Mononuclear cell (primary cell): ENCODE measurements around the gene BTG3. TPM values are rescaled to one million over a fixed set of nuclear protein-coding genes. Genes with fewer than 3 reads are reported as not detected.

Experiments
- H3K27me3 ChIP-seq: 2 replicates; pipeline ENCODE4 v1.6.0; 2011; ENCODE audit warnings: low read length, control low read depth; ENCODE audit not compliant: insufficient read depth
- H3K4me1 ChIP-seq: 2 replicates; pipeline ENCODE4 v1.5.1; 2011; ENCODE audit warnings: mild to moderate bottlenecking, low read length, control low read depth; ENCODE audit not compliant: insufficient read depth
- H3K4me3 ChIP-seq: 2 replicates; pipeline ENCODE4 v1.5.1; 2011; ENCODE audit warnings: mild to moderate bottlenecking, low read length, moderate library complexity
- H3K9me3 ChIP-seq: 2 replicates; pipeline ENCODE4 v1.5.1; 2011; ENCODE audit warnings: low read depth, mild to moderate bottlenecking, control low read depth, low read length
- total RNA-seq: library from RNA; depleted of rRNA; stranded (reverse); fragments of >200 nt; gene quantifications from one replicate; pipeline ENCODE4 v1.2.3, GENCODE V29; 2012

BTG3 gene
- total RNA-seq, 1 donor: 68.6 TPM

GRCh38 chr21:17570786-17571185 lies 41.9 kb downstream of the BTG3 start:
- Histone ChIP-seq H3K4me1 (no peaks in the 10 kb centered on the region), H3K4me3 (no peak overlapping the region), H3K27me3 (no peaks in the 10 kb centered on the region), H3K9me3 (no peaks in the 10 kb centered on the region)

DNA sequence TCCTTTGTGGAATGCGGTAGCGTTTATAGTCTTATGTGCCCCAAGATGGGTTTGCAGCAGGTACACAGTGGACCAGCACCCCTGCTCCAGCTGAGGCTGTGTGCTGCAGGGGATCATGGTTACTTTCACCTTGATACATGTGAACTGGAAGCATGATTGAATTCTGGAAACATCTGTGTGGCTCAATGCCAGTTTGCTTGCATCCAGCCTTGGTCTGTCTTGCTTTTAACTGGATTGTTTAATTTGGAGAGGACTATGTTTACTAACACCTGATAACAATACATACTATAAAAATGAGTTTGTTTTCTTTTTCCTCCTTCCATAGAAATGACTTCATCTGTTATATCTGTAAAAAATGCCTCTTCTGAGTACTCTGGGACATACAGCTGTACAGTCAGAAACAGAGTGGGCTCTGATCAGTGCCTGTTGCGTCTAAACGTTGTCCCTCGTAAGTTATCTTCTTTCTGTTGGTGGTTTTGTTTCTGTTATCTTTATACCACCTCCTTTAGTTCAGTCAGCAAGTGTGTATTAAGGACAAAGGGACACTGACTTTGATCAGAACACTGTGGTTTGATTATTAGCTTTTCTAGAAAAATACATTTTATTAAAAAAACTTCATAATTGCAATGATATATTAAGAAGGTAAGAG lies 52.2 kb downstream of the BTG3 start:
- Histone ChIP-seq H3K4me1 (no peaks in the 10 kb centered on the region), H3K9me3 (no peaks in the 10 kb centered on the region), H3K4me3 (no peak overlapping the region), H3K27me3 (no peaks in the 10 kb centered on the region)

- Histone ChIP-seq H3K27me3 (no peaks in the 10 kb centered on the region), H3K4me1 (no peaks in the 10 kb centered on the region), H3K4me3 (no peak overlapping the region), H3K9me3 (no peaks in the 10 kb centered on the region)
Observed at GRCh38 chr21:17554679-17555465, 57.8 kb downstream of the BTG3 start.

- Histone ChIP-seq H3K4me1 (no peaks in the 10 kb centered on the region), H3K4me3 (no peak overlapping the region), H3K9me3 (no peaks in the 10 kb centered on the region), H3K27me3 (no peaks in the 10 kb centered on the region)
Observed at GRCh38 chr21:17554120-17554519, 58.6 kb downstream of the BTG3 start.

DNA sequence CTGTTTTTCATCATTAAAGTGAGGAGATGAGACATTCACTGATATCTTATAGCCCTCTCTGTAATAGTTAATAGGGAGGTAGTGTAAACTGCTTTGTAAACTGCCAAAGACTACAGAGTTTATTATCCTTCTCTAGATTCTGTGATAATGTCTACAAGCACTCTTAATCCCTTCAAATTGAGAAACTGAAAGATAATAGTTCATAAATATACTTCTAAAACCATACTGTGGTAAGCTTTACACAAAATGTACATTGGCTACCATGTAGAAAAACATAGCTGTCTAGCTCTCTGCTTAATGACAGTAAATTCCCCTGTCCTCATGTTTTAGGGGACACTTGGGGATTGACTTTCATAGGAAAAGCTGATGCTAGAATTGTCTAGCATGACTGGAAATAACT lies 60.3 kb downstream of the BTG3 start:
- no peak overlapping the region for H3K4me3 ChIP-seq
- H3K9me3 ChIP-seq: no peaks in the 10 kb centered on the region
- no peaks in the 10 kb centered on the region for H3K27me3 ChIP-seq
- H3K4me1 ChIP-seq: no peaks in the 10 kb centered on the region

DNA sequence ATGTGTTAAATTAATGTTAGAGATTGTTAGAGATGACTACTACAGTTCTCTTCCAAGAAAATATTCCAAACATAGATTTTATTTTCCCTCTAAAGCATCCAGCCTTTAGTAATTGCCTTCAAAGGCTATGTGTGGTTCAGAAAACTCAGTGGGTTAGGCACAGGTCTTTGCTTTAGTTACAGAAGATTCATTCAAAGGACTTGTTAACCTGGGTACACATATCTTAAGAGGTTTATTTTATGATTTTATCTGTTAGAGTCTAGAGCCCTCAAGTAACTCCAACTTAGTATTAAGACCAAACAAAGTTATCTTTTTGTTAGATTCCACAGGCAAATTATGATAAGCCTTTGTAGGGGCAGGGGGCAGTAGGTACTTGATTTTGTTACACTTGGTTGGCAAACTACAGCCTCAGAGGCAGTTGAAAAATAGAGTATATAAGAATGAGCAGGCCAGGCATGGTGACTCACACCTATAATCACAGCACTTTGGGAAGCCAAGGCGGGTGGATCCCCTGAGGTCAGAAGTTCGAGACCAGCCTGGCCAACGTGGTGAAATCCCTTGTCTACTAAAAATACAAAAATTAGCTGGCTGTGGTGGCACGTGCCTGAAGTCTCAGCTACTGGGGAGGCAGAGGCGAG lies 61.9 kb downstream of the BTG3 start:
- Histone ChIP-seq H3K4me1 (no peaks in the 10 kb centered on the region), H3K27me3 (no peaks in the 10 kb centered on the region), H3K9me3 (no peaks in the 10 kb centered on the region), H3K4me3 (no peak overlapping the region)

GRCh38 chr21:17548262-17548661 lies 64.4 kb downstream of the BTG3 start:
- Histone ChIP-seq H3K4me3 (no peak overlapping the region), H3K9me3 (no peaks in the 10 kb centered on the region), H3K27me3 (no peaks in the 10 kb centered on the region), H3K4me1 (no peaks in the 10 kb centered on the region)

GRCh38 chr21:17545007-17545406 lies 67.7 kb downstream of the BTG3 start:
- Histone ChIP-seq H3K4me3 (no peak overlapping the region), H3K4me1 (peaks cover under 1% of the 10 kb centered on the region), H3K9me3 (no peaks in the 10 kb centered on the region), H3K27me3 (no peaks in the 10 kb centered on the region)

Other genes with a start within 250 kb of the BTG3 start
- gene CXADR, start 99.9 kb downstream of the BTG3 start, total RNA-seq: 0.42 TPM
- 44.2 TPM for gene C21orf91, start 206.5 kb upstream of the BTG3 start, total RNA-seq